ENCODE data around the gene RRAGB.
A peak's percentile ranks its signal among the peaks of the same experiment; 100 is the strongest.
"Not testable (repeated sequence)": the region's sequence is repeated elsewhere in the genome, so short reads cannot be mapped to it uniquely, and the experiment has no call there.

The RRAGB gene

DNA sequence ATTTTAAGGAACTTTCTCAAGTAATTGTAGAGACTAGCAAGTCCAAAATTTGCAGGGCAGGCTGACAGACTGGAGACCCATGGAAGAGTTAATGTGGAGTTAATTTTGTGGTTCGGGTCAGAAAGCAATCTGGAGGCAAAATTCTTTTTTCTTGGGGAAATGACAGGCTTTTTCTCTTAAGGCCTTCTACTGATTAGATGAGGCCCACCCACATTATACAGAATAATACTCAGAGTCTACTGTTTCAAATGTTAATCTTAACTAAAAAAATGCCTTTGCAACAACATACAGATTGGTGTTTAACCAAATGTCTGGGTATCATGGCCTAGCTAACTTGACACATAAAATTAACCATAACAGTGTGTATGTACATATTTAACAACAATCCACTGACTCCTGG, 32.7 kb downstream of the RRAGB start:
- no peak overlapping the region for H3K27ac Mint-ChIP-seq

DNA sequence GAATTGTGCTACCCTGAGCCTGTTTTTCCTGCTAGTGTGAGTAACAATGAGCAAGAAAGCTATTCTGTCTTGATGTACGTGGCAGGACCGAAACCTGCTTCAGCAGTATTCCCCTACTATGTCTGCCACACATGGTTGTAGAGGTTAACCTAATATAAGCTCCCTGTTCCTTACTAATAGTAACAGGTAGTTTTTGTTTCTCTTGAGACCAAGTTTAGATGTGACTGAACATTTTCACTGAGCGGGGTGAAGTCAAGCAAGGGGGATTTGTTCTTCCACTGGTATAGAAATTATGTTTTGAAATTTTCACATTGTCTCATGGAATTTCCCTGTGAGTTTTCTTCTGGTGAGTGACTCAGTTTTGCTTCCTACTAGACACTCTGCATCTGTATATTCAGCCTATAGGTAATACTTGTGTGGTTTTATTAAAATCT, 37.3 kb downstream of the RRAGB start:
- Mint-ChIP-seq H3K4me3 (no peak overlapping the region), H3K4me1 (no peaks in the 10 kb centered on the region), H3K27me3 (ENCODE audit: low read depth, poor library complexity) (no peaks in the 10 kb centered on the region), H3K9me3 (peaks cover 13% of the 10 kb centered on the region), H3K27ac (no peak overlapping the region), H3K36me3 (ENCODE audit: low read depth) (peaks cover 7% of the 10 kb centered on the region)
- DNase-seq = no peak
- TF ChIP-seq, protein P1, sequence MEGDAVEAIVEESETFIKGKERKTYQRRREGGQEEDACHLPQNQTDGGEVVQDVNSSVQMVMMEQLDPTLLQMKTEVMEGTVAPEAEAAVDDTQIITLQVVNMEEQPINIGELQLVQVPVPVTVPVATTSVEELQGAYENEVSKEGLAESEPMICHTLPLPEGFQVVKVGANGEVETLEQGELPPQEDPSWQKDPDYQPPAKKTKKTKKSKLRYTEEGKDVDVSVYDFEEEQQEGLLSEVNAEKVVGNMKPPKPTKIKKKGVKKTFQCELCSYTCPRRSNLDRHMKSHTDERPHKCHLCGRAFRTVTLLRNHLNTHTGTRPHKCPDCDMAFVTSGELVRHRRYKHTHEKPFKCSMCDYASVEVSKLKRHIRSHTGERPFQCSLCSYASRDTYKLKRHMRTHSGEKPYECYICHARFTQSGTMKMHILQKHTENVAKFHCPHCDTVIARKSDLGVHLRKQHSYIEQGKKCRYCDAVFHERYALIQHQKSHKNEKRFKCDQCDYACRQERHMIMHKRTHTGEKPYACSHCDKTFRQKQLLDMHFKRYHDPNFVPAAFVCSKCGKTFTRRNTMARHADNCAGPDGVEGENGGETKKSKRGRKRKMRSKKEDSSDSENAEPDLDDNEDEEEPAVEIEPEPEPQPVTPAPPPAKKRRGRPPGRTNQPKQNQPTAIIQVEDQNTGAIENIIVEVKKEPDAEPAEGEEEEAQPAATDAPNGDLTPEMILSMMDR (IDR thresholded peaks at IDR 0.05) = no peak

More for the DNA sequence above, 32.7 kb downstream of the RRAGB start:
- Mint-ChIP-seq H3K4me1 (no peaks in the 10 kb centered on the region), H3K36me3 (ENCODE audit: low read depth) (peaks cover 37% of the 10 kb centered on the region), H3K4me3 (no peak overlapping the region), H3K27me3 (ENCODE audit: low read depth, poor library complexity) (no peaks in the 10 kb centered on the region), H3K9me3 (peaks cover 31% of the 10 kb centered on the region)
- TF ChIP-seq, protein P1 (IDR thresholded peaks at IDR 0.05) = no peak
- DNase-seq = no peak

DNA sequence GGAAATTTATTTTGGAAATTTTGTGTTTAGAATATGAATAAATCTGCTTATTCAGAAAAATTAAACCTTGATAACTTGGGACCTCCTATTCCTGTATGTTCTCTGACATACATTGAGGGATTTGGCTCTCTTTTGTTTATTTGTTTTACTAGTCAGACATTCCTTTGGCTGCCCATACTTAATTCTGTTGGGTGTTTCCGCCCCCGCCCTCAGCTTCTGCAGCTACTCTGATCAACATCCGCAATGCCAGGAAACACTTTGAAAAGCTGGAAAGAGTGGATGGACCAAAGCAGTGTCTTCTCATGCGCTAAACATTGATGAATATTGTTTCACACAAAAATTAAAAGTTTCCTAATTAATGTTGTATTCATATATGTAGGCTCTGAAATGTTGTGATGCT, 40.5 kb downstream of the RRAGB start:
- DNase-seq = no peak
- Mint-ChIP-seq H3K4me3 (no peak overlapping the region), H3K4me1 (no peaks in the 10 kb centered on the region), H3K36me3 (ENCODE audit: low read depth) (peaks cover 18% of the 10 kb centered on the region), H3K9me3 (peaks cover 18% of the 10 kb centered on the region), H3K27me3 (ENCODE audit: low read depth, poor library complexity) (no peaks in the 10 kb centered on the region), H3K27ac (no peak overlapping the region)
- TF ChIP-seq, protein P1 (IDR thresholded peaks at IDR 0.05) = no peak

DNA sequence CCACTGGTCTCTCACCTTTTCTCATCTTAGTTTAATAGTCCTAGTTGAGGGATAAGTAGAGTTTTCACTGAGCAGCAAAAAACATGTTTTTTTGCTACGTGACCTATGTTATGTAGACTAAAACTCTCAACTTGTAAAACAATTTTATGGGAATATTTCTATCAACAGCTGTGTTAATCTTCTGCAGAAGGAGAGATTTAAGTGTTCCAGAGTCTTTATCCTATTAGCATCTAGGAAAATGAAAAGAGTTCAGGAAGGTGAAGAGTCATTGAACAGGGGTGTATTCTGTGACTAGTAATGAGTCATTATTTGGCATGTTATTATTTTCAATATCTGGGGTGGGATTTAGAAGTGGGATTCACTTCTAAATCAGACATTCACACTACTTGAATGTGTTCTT, 41.9 kb downstream of the RRAGB start:
- H3K4me3 Mint-ChIP-seq = no peak overlapping the region
- no peak overlapping the region for H3K27ac Mint-ChIP-seq
- H3K36me3 Mint-ChIP-seq (ENCODE audit: low read depth) = peaks cover 24% of the 10 kb centered on the region
- H3K27me3 Mint-ChIP-seq (ENCODE audit: low read depth, poor library complexity) = no peaks in the 10 kb centered on the region
- H3K9me3 Mint-ChIP-seq = peaks cover 18% of the 10 kb centered on the region
- TF ChIP-seq, protein P1 (IDR thresholded peaks at IDR 0.05) = no peak
- no peaks in the 10 kb centered on the region for H3K4me1 Mint-ChIP-seq
- no peak for DNase-seq

DNA sequence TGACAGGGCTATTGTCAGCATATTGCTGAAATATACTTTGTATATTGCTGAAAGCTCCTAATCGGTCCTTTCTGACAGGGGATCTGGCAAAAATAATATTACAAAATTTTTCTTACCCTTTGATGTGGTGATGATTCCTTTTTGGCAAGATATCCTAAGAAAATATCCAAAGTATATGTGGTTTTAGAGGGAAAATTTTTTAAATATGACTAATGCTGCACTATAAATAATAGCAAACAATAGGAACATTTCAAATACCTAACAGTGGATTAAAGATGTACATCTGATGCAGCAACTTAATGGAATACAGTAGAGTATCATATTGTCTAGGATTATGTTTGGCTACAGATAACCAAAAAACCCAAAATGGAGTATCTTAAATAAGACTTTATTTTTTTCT, 49.6 kb downstream of the RRAGB start:
- no peak overlapping the region for H3K4me3 Mint-ChIP-seq
- peaks cover 35% of the 10 kb centered on the region for H3K36me3 Mint-ChIP-seq (ENCODE audit: low read depth)
- H3K9me3 Mint-ChIP-seq = peaks cover 50% of the 10 kb centered on the region
- no peaks in the 10 kb centered on the region for H3K4me1 Mint-ChIP-seq
- H3K27ac Mint-ChIP-seq = no peak overlapping the region
- TF ChIP-seq, protein P1 (IDR thresholded peaks at IDR 0.05) = no peak
- H3K27me3 Mint-ChIP-seq (ENCODE audit: low read depth, poor library complexity) = no peaks in the 10 kb centered on the region
- DNase-seq = no peak

DNA sequence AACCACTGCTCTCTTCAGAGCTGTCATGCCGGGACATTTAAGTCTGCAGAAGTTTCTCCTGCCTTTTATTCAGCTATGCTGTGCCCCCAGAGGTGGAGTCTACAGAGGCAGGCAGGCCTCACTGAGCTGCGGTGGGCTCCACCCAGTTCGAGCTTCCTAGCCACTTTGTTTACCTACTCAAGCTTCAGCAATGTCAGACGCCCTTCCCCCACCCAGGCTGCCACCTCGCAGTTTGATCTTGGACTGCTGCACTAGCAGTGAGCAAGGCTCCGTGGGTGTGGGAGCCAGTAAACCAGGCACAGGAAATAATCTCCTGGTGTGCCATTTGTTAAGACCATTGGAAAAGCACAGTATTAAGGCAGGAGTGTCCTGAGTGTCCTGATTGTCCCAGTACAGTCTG, 56.9 kb downstream of the RRAGB start:
- H3K36me3 Mint-ChIP-seq (ENCODE audit: low read depth) = peaks cover 40% of the 10 kb centered on the region
- not testable (repeated sequence) for H3K4me3 Mint-ChIP-seq; H3K27me3 Mint-ChIP-seq (ENCODE audit: low read depth, poor library complexity); H3K4me1 Mint-ChIP-seq
- peak overlapping the region; percentile 42 for H3K27ac Mint-ChIP-seq
- DNase-seq = peak; percentile 12
- H3K9me3 Mint-ChIP-seq = peaks cover 66% of the 10 kb centered on the region
